OCI-LY1 (cell line): ENCODE results near the gene CTNNA1.

Experiments
- H2AFZ ChIP-seq: fragments of 200-600 bp; sonication (generic), shearing (Covaris generic); 2 replicates; pipeline ENCODE4 v1.6.0; 2014; ENCODE audit warnings: antibody characterized with exemption, mild to moderate bottlenecking, low read length
- H3F3A ChIP-seq: fragments of 200-600 bp; sonication (generic), shearing (Covaris generic); 2 replicates; pipeline ENCODE4 v1.6.0; 2014; ENCODE audit warnings: mild to moderate bottlenecking, antibody characterized with exemption, low read length, moderate library complexity; ENCODE audit not compliant: insufficient read depth
- H3K27ac ChIP-seq: fragments of 200-600 bp; sonication (generic); 2 replicates; pipeline ENCODE4 v1.5.1; 2014; ENCODE audit warnings: low read length, mixed run types, mild to moderate bottlenecking, low read depth; ENCODE audit not compliant: poor library complexity, severe bottlenecking
- H3K27me3 ChIP-seq: fragments of 200-600 bp; sonication (generic); 2 replicates; pipeline ENCODE4 v1.6.0; 2014; ENCODE audit warnings: antibody characterized with exemption, mild to moderate bottlenecking, low read length, moderate library complexity; ENCODE audit not compliant: insufficient read depth
- H3K36me3 ChIP-seq: fragments of 200-600 bp; sonication (generic); 2 replicates; pipeline ENCODE4 v1.6.1; 2014; ENCODE audit warnings: mild to moderate bottlenecking, antibody characterized with exemption, low read length, moderate library complexity, mixed read lengths; ENCODE audit not compliant: insufficient read depth
- H3K4me1 ChIP-seq: fragments of 200-600 bp; sonication (generic); 2 replicates; pipeline ENCODE4 v1.5.1; 2014; ENCODE audit warnings: mild to moderate bottlenecking, low read length, moderate library complexity; ENCODE audit not compliant: insufficient read depth, severe bottlenecking
- H3K4me2 ChIP-seq: fragments of 200-600 bp; sonication (generic), shearing (Covaris generic); 2 replicates; pipeline ENCODE4 v1.6.1; 2014; ENCODE audit warnings: low read length
- H3K4me3 ChIP-seq: fragments of 200-600 bp; sonication (generic); 2 replicates; pipeline ENCODE4 v1.5.1; 2014; ENCODE audit warnings: low read length, low read depth, mild to moderate bottlenecking, mixed read lengths; ENCODE audit not compliant: poor library complexity, severe bottlenecking
- H3K79me2 ChIP-seq: fragments of 200-600 bp; shearing (Covaris generic); 2 replicates; pipeline ENCODE4 v1.6.1; 2016; ENCODE audit warnings: mixed run types, low read length, mixed read lengths; ENCODE audit not compliant: insufficient read depth
- H3K9ac ChIP-seq: fragments of 200-600 bp; sonication (generic), shearing (Covaris generic); 2 replicates; pipeline ENCODE4 v1.6.1; 2014; ENCODE audit warnings: mild to moderate bottlenecking, low read length, mixed read lengths
- H3K9me2 ChIP-seq: fragments of 200-600 bp; sonication (generic), shearing (Covaris generic); 2 replicates; pipeline ENCODE4 v1.6.1; 2014; ENCODE audit warnings: low read depth, mild to moderate bottlenecking, low read length, mixed read lengths
- H3K9me3 ChIP-seq: fragments of 200-600 bp; shearing (Covaris generic); 2 replicates; pipeline ENCODE4 v1.6.1; 2014; ENCODE audit warnings: low read length, mixed read lengths
- H4K20me1 ChIP-seq: fragments of 200-600 bp; sonication (generic), shearing (Covaris generic); 2 replicates; pipeline ENCODE4 v1.6.0; 2016; ENCODE audit warnings: mild to moderate bottlenecking, low read length; ENCODE audit not compliant: insufficient read depth
- EZH2 ChIP-seq: fragments of 200-600 bp; sonication (generic), shearing (Covaris generic); IDR thresholded peaks from 2 replicates; pipeline ENCODE4 v1.8.0; 2017; ENCODE audit warnings: borderline replicate concordance, mixed run types, mild to moderate bottlenecking, antibody characterized with exemption, low read length, moderate library complexity, mixed read lengths
- TF ChIP-seq, protein P1 (sequence below): fragments of 200-600 bp; sonication (generic), shearing (Covaris generic); IDR thresholded peaks from 2 replicates; pipeline ENCODE4 v1.5.1; 2017; ENCODE audit warnings: mild to moderate bottlenecking, antibody characterized with exemption, low read length, moderate library complexity, mixed read lengths

The CTNNA1 gene

DNA sequence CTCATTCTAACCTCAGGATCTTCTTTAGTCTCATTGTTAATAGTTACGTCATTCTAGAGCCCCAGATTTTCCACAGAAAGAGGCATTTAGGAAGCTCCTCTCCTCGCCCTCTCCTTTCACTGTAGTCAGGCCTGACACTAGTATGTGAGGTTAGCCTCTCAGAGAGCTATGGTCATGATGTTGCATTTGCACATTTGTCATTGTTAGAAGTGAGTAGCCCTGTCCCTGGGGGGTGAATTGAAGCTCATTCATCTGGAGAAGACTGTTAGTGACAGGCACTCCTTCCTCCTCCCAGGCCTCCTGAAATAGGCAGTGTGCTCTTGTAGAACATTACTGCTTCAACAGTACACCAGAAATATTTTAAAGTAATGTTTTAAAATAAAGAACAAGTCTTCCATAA lies 148.5 kb downstream of the CTNNA1 start:
- Histone ChIP-seq H4K20me1 (no peaks in the 10 kb centered on the region), H3F3A (no peaks in the 10 kb centered on the region), H3K27ac (no peak overlapping the region)

DNA sequence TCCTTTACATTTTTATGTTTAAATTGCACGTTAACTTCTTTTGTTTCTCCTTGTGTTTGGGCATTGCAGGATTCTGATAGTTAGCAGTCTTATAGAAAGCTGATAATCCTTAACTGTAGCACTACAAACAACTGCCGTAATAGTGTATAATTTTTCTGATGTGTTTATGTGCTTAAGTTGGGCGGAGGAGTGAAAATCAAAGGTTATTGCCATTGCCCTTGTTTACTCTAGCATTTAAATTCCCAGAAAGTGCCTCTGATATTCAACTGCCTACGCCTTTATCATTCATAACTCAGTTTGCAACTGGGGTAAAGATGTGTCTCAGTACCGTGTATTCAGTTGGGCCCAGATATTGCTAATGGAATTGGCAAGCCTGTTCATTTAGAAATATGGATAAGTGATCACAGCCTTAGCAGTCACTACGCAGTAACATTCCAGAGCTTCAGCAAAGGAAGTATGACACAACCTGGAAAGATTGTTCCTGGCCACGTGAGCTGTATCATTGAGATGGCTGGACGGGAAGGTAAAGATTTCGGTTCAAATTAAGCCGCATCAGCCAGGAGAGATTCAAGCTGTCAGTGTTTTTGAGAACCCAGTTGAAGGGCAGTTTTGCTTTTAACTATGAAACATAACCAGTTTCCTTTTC lies 150.0 kb downstream of the CTNNA1 start:
- Histone ChIP-seq H3K9me3 (no peaks in the 10 kb centered on the region), H2AFZ (no peak overlapping the region), H3K4me3 (no peak overlapping the region), H3F3A (no peaks in the 10 kb centered on the region), H3K79me2 (no peaks in the 10 kb centered on the region), H4K20me1 (no peaks in the 10 kb centered on the region), H3K27me3 (no peaks in the 10 kb centered on the region), H3K9ac (no peak overlapping the region), H3K4me2 (no peak overlapping the region), H3K9me2 (no peaks in the 10 kb centered on the region), H3K4me1 (no peaks in the 10 kb centered on the region), H3K27ac (no peak overlapping the region), H3K36me3 (no peaks in the 10 kb centered on the region)
- TF ChIP-seq, protein P1, sequence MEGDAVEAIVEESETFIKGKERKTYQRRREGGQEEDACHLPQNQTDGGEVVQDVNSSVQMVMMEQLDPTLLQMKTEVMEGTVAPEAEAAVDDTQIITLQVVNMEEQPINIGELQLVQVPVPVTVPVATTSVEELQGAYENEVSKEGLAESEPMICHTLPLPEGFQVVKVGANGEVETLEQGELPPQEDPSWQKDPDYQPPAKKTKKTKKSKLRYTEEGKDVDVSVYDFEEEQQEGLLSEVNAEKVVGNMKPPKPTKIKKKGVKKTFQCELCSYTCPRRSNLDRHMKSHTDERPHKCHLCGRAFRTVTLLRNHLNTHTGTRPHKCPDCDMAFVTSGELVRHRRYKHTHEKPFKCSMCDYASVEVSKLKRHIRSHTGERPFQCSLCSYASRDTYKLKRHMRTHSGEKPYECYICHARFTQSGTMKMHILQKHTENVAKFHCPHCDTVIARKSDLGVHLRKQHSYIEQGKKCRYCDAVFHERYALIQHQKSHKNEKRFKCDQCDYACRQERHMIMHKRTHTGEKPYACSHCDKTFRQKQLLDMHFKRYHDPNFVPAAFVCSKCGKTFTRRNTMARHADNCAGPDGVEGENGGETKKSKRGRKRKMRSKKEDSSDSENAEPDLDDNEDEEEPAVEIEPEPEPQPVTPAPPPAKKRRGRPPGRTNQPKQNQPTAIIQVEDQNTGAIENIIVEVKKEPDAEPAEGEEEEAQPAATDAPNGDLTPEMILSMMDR, result no peak
- TF ChIP-seq EZH2, result no peak

More for the DNA sequence above, 148.5 kb downstream of the CTNNA1 start:
- no peak for TF ChIP-seq EZH2
- TF ChIP-seq, protein P1, result no peak
- Histone ChIP-seq H2AFZ (no peak overlapping the region), H3K27me3 (no peaks in the 10 kb centered on the region), H3K9ac (no peak overlapping the region), H3K9me2 (no peaks in the 10 kb centered on the region), H3K4me2 (no peak overlapping the region), H3K79me2 (no peaks in the 10 kb centered on the region), H3K4me3 (no peak overlapping the region), H3K9me3 (no peaks in the 10 kb centered on the region), H3K36me3 (no peaks in the 10 kb centered on the region), H3K4me1 (no peaks in the 10 kb centered on the region)

DNA sequence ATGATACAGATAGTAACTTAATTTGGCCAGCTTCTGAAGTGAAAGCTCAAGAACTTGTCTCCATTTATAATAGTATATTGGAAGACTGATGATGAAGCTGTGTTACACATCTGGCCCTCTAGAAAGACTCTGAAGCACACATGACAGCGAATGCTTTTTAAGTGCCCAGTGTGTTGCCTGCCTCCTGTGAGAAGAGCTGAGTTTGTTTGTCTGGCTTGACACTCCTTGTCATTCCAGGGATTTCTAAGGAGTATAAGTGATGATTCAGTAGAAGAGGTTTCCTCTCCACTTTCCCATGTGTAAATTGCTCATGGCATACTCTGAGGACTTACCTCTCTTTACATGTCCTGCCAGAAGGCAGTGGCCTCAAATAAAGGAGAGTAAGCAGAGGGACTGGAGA lies 152.3 kb downstream of the CTNNA1 start:
- no peaks in the 10 kb centered on the region for H3K27me3 ChIP-seq
- H3K79me2 ChIP-seq, result no peaks in the 10 kb centered on the region
- H3K9me3 ChIP-seq, result no peaks in the 10 kb centered on the region

More for the DNA sequence above, 152.3 kb downstream of the CTNNA1 start:
- Histone ChIP-seq H3K9ac (no peak overlapping the region), H3K36me3 (no peaks in the 10 kb centered on the region), H3K4me1 (no peaks in the 10 kb centered on the region), H4K20me1 (no peaks in the 10 kb centered on the region), H3K9me2 (no peaks in the 10 kb centered on the region), H3F3A (no peaks in the 10 kb centered on the region), H3K4me2 (no peak overlapping the region), H3K27ac (no peak overlapping the region), H2AFZ (no peak overlapping the region), H3K4me3 (no peak overlapping the region)
- TF ChIP-seq, protein P1, result no peak
- no peak for TF ChIP-seq EZH2
